ENCODE data around the gene GABRR3. TPM values are rescaled to one million over a fixed set of nuclear protein-coding genes. Genes with fewer than 3 reads are reported as not detected.

Gene GABRR3
- total RNA-seq, 1 experiment from 2014 or later = not detected

- H3K4me3 Mint-ChIP-seq (ENCODE audit: low read depth, unreplicated experiment) = no peak overlapping the region
- peaks cover 25% of the 10 kb centered on the region for H3K36me3 Mint-ChIP-seq (ENCODE audit: insufficient read depth, unreplicated experiment)
- H3K9me3 Mint-ChIP-seq (ENCODE audit: low read depth, unreplicated experiment) = no peaks in the 10 kb centered on the region
- no peaks in the 10 kb centered on the region for H3K27me3 Mint-ChIP-seq (ENCODE audit: unreplicated experiment)
- TF ChIP-seq, protein P1, sequence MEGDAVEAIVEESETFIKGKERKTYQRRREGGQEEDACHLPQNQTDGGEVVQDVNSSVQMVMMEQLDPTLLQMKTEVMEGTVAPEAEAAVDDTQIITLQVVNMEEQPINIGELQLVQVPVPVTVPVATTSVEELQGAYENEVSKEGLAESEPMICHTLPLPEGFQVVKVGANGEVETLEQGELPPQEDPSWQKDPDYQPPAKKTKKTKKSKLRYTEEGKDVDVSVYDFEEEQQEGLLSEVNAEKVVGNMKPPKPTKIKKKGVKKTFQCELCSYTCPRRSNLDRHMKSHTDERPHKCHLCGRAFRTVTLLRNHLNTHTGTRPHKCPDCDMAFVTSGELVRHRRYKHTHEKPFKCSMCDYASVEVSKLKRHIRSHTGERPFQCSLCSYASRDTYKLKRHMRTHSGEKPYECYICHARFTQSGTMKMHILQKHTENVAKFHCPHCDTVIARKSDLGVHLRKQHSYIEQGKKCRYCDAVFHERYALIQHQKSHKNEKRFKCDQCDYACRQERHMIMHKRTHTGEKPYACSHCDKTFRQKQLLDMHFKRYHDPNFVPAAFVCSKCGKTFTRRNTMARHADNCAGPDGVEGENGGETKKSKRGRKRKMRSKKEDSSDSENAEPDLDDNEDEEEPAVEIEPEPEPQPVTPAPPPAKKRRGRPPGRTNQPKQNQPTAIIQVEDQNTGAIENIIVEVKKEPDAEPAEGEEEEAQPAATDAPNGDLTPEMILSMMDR (IDR thresholded peaks at IDR 0.05; ENCODE audit: unreplicated experiment) = no peak
- no peaks in the 10 kb centered on the region for H3K4me1 Mint-ChIP-seq (ENCODE audit: low read depth, unreplicated experiment)
- no peak overlapping the region for H3K27ac Mint-ChIP-seq (ENCODE audit: unreplicated experiment)
- intact Hi-C loops (cut with micrococcal nuclease; ENCODE audit: unreplicated experiment) = loop anchor here (5.0 to 10.0 kb wide), 2 partner anchors 73 to 154 kb away; no protein-coding TSS in a partner anchor
- no peak for DNase-seq
- no TSS peak for BruUV-seq (replicated peaks)
- CTCF ChIA-PET = no interaction called here
Measured at GRCh38 chr3:97949110-97949485, 86.0 kb downstream of the GABRR3 start.

- H3K4me1 Mint-ChIP-seq (ENCODE audit: low read depth, unreplicated experiment) = no peaks in the 10 kb centered on the region
- H3K27me3 Mint-ChIP-seq (ENCODE audit: unreplicated experiment) = no peaks in the 10 kb centered on the region
- no peak overlapping the region for H3K4me3 Mint-ChIP-seq (ENCODE audit: low read depth, unreplicated experiment)
- no TSS peak for BruUV-seq (replicated peaks)
- H3K36me3 Mint-ChIP-seq (ENCODE audit: insufficient read depth, unreplicated experiment) = peaks cover 28% of the 10 kb centered on the region
- CTCF ChIA-PET = interaction anchor here (0.7 kb wide), 1 partner anchor 316 kb away, joined by 3 read pairs; no protein-coding TSS in a partner anchor
- no peak for DNase-seq
- no peak overlapping the region for H3K27ac Mint-ChIP-seq (ENCODE audit: unreplicated experiment)
- no peaks in the 10 kb centered on the region for H3K9me3 Mint-ChIP-seq (ENCODE audit: low read depth, unreplicated experiment)
- intact Hi-C loops (cut with micrococcal nuclease; ENCODE audit: unreplicated experiment) = loop anchor here (5.0 to 10.0 kb wide), 2 partner anchors 74 to 154 kb away; no protein-coding TSS in a partner anchor
- TF ChIP-seq, protein P1 (IDR thresholded peaks at IDR 0.05; ENCODE audit: unreplicated experiment) = no peak
Measured at GRCh38 chr3:97948351-97949109, 86.6 kb downstream of the GABRR3 start.

GRCh38 chr3:97942801-97943546 is 92.1 kb downstream of the GABRR3 start:
- no peaks in the 10 kb centered on the region for H3K9me3 Mint-ChIP-seq (ENCODE audit: low read depth, unreplicated experiment)
- intact Hi-C loops (cut with micrococcal nuclease; ENCODE audit: unreplicated experiment) = loop anchor here (5.0 to 10.0 kb wide), 2 partner anchors 121 to 148 kb away; partner anchors contain the start of gene CRYBG3
- TF ChIP-seq, protein P1 (IDR thresholded peaks at IDR 0.05; ENCODE audit: unreplicated experiment) = no peak
- H3K27ac Mint-ChIP-seq (ENCODE audit: unreplicated experiment) = no peak overlapping the region
- no peaks in the 10 kb centered on the region for H3K4me1 Mint-ChIP-seq (ENCODE audit: low read depth, unreplicated experiment)
- DNase-seq = no peak
- H3K27me3 Mint-ChIP-seq (ENCODE audit: unreplicated experiment) = no peaks in the 10 kb centered on the region
- CTCF ChIA-PET = interaction anchor here (1.1 kb wide), 1 partner anchor 122 kb away, joined by 3 read pairs; the partner anchor contains the start of gene CRYBG3
- H3K4me3 Mint-ChIP-seq (ENCODE audit: low read depth, unreplicated experiment) = no peak overlapping the region
- H3K36me3 Mint-ChIP-seq (ENCODE audit: insufficient read depth, unreplicated experiment) = peaks cover 8% of the 10 kb centered on the region
- no TSS peak for BruUV-seq (replicated peaks)

DNA sequence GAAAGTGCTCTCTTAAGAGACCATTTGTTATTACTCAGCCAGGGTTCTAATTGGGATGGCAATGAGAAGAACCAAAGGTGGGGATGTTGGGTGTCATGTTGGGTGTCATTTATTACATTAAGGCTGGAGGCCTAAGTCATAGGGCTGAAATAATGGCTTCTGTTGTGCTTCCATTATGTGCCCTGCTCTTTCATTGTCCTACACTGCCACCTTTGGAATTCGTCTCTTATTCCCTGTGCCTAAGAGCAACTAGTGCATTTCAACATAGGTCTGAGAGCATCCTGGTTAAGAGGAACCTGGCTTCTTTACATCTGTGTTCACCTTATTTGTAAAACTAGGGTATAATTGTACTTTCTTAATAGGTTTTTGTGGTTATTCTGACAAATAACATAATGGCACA is 95.1 kb downstream of the GABRR3 start:
- Mint-ChIP-seq H3K4me3 (ENCODE audit: low read depth, unreplicated experiment) (no peak overlapping the region), H3K9me3 (ENCODE audit: low read depth, unreplicated experiment) (no peaks in the 10 kb centered on the region), H3K27ac (ENCODE audit: unreplicated experiment) (no peak overlapping the region), H3K27me3 (ENCODE audit: unreplicated experiment) (no peaks in the 10 kb centered on the region), H3K4me1 (ENCODE audit: low read depth, unreplicated experiment) (no peaks in the 10 kb centered on the region), H3K36me3 (ENCODE audit: insufficient read depth, unreplicated experiment) (peaks cover 12% of the 10 kb centered on the region)
- CTCF ChIA-PET = no interaction called here
- TF ChIP-seq, protein P1 (IDR thresholded peaks at IDR 0.05; ENCODE audit: unreplicated experiment) = no peak
- no peak for DNase-seq
- no TSS peak for BruUV-seq (replicated peaks)
- intact Hi-C loops (cut with micrococcal nuclease; ENCODE audit: unreplicated experiment) = loop anchor here (5.0 to 10.0 kb wide), 2 partner anchors 118 to 145 kb away; partner anchors contain the start of gene CRYBG3

Measured in Calu3 (cell line).